ENCODE results near the gene WWOX. TPM values are rescaled to one million over a fixed set of nuclear protein-coding genes. Genes with fewer than 3 reads are reported as not detected.

Gene WWOX
- polyA plus RNA-seq, 3 donors = 36.2 to 37.9 (median 36.7) TPM

DNA sequence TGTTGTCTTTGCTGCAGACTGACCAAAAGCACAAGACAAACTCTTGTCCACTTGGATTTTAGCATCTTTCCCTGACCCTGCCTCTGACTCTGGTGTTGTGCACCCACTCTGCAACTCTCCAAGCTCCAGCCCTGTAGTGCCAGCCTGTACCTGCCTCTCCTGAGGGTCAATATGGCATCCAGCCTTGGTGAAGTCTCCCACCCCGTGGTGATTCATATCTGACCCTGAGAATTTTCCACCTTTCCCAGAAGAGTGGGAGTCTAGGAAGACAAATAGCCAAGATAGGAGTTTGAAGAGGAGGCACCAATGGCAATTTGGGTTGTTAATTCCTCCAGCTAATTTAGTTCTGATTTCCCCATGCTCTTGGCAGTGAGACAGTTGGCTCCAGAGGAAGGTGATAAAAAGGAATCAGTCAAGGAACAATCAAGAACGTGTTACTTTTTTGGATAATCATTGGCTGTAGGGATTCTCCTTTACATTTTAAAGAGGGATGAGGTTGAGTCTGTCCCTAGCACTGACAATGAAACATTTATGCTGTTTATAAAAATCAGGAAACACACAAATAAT lies 1085.1 kb downstream of the WWOX start:
- DNase-seq (ENCODE audit: extremely low read depth in 1 of 11, low read depth in 9 of 11, low spot score in 4 of 11) = no peak

DNA sequence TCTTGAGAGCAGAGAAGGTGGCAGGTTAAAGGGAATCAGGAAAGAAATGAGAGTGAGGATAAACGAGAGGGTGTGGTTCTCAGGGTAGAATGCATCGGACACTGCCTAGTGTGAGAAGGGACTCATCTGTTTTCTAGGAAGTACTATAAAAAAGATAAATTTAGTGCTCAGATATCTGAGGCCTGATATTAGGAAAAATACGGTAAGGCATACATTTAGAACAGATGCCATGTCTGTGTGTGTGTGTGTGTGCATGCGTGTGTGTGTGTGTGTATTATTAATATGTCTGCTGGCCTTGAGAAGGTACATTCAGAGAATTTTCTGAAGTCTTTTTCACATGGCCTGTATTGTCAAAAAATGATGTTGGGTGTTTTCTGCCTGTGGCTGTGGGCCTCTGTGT lies 1086.3 kb downstream of the WWOX start:
- DNase-seq (ENCODE audit: extremely low read depth in 1 of 11, low read depth in 9 of 11, low spot score in 4 of 11) = no peak

DNA sequence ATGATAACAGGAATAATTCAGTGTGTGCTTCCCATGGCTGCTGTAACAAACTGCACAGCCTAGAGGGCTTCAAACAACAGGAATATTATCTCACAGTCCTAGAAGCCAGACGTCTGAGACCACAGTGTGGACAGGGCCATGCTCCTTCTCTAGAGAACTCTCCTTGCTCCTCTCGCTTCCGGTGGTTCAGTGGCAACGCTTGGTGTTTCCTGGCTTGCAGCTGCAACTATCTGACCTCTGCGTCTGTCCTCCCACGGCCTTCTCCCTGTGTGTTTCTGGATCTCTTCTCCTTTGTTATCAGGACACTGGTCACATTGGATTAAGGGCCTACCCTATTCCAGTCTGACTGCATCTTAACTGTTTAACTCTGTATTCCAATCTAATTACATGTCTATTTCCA lies 1086.7 kb downstream of the WWOX start:
- DNase-seq (ENCODE audit: extremely low read depth in 1 of 11, low read depth in 9 of 11, low spot score in 4 of 11) = no peak

DNA sequence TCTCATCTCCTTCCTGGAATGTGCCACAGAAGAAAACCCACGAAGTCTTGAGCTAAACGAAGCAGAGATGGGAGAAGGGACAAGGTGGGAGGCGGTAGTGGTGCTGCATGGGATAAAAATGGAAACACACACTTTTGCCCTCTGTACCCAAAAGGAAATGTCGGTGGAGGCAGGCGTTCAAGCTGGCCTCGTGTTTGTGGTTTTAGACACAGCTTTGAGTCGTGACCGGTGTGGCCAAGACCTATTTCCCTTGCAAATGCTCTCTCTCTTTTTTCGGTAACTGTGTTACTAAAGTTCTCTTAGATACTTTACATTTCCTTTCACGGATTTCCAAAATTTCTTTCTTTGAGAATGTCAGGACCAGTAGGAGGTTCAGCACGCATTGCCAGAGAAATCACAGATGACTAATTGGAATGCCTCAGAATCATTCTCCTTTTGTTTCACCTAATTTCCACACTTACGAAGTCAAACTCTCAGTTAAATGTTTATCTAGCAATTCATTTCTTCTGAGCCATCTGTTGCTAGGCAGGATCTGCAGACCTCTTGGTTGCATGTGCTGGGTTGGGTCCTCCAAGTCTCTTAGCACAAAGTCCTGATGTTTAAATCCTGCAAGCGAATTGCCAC lies 1088.8 kb downstream of the WWOX start:
- DNase-seq (ENCODE audit: extremely low read depth in 1 of 11, low read depth in 9 of 11, low spot score in 4 of 11) = no peak

DNA sequence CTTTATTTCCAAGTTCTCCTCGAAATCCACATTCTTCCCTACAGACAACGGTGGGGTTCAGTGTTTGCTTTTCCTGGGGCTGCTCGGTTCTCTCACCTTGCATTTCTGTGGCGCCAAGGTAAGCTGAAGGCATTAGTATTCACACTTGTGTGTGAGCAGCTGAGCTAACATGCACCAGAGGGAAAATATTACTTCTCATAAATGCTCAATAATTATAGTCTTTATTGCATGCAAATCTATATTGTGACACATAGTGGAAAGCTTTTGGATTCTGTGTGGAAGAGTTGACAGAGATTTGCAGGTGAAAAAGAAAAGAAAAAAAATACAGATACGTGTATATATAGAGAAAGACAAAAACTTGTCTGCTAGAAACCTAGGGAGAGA lies 1089.3 kb downstream of the WWOX start:
- no peak for DNase-seq (ENCODE audit: extremely low read depth in 1 of 11, low read depth in 9 of 11, low spot score in 4 of 11)

DNA sequence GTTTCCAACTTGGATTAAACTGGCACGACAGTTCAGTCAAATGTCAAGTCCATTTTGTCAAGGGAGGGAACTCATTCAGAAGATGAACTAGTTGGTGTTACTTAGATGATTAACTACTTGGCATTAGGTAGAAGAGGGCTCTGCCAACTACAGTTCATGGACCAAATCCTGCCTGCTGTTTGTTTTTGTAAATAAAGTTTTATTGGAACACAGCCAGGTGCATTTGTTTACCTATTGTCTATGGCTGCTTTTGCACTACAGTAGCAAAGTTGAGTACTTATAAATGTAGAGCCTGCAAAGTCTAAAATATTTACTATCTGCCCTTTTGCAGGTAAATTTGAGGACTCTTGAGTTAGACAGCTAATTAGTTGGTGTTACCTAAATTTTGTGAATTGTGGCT lies 1091.1 kb downstream of the WWOX start:
- no peak for DNase-seq (ENCODE audit: extremely low read depth in 1 of 11, low read depth in 9 of 11, low spot score in 4 of 11)

DNA sequence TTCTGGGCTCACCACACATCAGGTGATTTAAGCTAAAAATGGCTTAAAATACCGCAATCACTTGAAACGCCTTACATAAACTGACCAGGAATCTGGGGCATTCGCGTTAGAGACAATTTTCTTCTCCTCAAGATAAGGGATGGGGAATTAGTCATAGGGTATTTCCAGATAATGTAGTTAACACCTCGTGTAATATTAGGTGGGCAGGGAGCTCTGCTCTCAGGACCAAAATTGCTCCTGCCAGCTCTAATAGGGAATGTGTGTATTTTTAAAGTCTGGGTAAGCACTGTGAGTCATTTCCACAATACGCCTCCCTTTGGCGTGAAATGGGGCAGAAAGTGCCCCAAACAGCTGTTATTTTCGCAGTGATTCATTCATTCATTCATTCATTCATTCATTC lies 1092.5 kb downstream of the WWOX start:
- no peak for DNase-seq (ENCODE audit: extremely low read depth in 1 of 11, low read depth in 9 of 11, low spot score in 4 of 11)

DNA sequence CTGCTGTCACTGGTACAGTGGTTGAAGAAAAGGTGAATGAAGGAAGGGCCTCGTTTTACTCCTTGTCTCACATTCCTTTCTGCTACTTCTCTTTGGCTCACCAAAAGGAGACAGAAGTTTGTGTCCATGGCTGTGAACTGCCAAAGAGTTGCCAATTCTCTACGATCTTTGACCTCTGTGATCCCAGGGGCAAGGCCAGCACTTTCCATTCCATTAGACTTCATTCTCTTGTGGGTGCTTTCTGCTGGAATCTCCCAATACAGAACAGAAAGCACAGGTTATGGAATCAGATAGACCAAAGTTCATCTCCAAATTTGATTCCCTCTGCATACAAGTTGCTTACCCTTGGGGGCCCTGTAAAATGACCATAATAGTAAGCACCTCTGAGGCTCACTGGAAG lies 1093.5 kb downstream of the WWOX start:
- no peak for DNase-seq (ENCODE audit: extremely low read depth in 1 of 11, low read depth in 9 of 11, low spot score in 4 of 11)

DNA sequence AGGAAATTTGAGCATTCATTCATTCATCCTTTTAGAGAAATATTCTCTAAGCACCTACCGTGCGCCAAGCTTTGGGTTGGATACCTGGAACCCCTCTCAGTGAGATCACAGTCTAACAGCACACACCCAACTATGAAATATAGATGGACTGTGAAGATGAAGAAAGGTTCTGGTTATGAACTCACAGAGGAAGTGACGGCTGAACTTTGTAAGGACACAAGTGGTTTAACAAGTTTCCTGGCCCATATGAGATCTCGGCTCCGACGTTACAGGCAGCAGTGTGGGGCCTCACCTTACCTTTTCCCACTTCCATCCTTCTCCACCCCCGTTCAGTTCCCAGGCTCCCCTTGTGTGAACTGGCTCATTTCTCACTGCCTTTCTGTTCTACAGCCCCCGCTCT lies 1094.8 kb downstream of the WWOX start:
- no peak for DNase-seq (ENCODE audit: extremely low read depth in 1 of 11, low read depth in 9 of 11, low spot score in 4 of 11)

DNA sequence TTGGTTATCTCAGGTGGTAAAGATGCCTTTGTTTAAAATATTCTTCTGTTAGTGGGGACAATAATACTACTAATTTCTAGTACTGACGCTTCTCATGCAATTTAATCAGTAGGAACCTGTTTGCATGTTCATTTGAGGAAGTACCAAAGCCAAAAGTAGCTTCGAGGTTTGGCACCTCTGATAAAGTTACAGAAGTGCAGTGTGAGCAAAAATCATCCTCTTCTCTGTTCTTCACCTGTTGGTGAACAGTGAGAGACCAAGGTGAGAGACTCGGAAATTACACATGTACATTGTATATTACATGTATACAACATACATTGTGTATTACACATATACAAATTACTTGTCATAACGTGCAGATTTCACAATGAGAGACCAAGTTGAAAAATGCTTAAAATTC lies 1096.5 kb downstream of the WWOX start:
- DNase-seq (ENCODE audit: extremely low read depth in 1 of 11, low read depth in 9 of 11, low spot score in 4 of 11) = no peak

DNA sequence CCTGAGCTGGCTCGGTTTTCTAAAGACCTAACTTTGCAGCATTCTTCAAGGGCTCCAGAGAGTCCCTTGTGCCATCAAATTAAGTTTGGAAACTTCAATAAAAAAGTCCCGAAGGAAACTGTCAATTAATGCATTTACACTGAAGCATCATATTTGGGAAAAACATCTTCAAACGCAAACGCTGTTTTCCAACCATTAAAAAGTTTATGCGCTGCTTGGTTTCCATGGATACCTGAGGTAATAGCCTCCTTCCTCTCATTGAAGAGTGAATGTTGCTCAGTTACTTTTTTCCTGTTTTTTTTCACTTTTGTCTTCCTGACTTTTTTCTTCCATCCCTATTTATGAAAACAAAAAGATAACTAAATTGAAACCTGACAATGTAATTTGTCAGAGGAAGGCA lies 1102.0 kb downstream of the WWOX start:
- DNase-seq (ENCODE audit: extremely low read depth in 1 of 11, low read depth in 9 of 11, low spot score in 4 of 11) = no peak

DNA sequence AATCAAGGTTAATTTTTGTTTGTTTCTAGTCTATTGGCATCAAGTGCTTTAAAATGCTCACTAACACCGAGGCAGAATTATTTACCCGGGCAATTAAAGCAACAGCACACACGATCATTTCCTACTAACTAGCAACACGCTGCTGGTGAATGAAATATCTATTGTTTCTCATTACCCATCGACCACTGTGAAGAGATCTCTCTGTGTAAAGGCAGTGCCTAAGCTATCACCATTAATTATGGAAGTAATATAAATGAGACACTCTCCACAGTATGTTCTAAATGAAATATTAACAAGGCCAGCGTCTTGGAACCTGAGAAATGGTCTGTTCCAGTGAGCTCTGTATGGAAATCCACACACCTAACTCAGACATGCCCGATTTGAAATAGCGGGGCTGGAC lies 1103.5 kb downstream of the WWOX start:
- DNase-seq (ENCODE audit: extremely low read depth in 1 of 11, low read depth in 9 of 11, low spot score in 4 of 11) = no peak

DNA sequence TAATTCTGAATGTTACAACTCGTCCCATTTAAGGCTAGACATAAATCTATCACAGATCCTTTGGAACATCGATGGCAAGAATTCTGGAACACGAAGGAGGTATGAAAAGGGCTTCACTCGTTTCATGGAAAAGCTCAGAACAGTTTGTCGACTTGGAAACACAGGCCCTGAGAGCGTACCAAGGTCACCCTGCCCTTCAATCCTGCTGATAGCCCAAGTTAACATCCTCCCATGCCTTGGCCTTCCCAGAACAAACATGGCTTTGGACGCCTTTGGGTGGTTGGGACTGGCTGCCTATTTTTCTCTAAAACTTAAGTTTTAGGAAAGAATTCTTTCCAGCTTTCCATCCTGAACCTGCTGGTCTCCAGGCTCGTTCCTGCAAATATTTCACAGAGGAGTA lies 1105.0 kb downstream of the WWOX start:
- DNase-seq (ENCODE audit: extremely low read depth in 1 of 11, low read depth in 9 of 11, low spot score in 4 of 11) = no peak

DNA sequence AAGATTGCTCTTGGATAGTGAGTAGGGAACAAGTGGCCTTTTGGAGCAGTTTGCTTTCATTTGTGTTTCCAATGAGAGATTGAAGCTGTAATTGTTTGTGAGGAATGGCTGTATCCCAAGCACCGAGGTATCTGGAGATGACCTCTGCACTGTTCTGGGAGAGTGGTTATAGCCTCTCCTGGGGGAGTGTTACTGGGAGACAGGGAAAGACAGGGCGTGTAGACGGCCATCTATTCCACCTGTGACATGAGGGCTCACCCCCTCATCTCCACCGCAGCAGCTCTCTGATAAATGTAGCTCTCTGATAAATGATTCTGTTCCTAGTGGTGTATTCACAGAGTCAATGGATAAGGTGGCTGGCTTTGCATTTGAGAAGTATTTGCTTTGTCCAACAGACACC lies 1107.4 kb downstream of the WWOX start:
- no peak for DNase-seq (ENCODE audit: extremely low read depth in 1 of 11, low read depth in 9 of 11, low spot score in 4 of 11)

DNA sequence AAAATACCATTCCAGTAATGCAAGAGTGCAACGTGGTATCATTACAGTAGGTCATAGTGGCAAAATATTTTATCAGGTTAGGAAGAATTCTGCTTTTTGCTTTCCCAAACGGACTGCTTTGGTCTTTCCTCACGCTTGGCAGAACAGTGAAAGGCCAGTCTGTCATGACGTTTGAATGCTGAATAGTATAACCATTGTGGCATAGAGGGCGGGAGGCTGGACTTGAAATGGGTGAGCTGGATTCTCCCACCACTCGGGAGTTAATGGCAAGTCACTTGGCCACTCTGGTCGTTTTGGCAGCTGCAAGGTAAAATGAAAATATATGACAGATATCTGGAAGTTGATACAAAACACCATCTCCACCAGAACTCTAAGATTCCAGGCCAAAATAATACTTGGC lies 1109.9 kb downstream of the WWOX start:
- DNase-seq (ENCODE audit: extremely low read depth in 1 of 11, low read depth in 9 of 11, low spot score in 4 of 11) = no peak

DNA sequence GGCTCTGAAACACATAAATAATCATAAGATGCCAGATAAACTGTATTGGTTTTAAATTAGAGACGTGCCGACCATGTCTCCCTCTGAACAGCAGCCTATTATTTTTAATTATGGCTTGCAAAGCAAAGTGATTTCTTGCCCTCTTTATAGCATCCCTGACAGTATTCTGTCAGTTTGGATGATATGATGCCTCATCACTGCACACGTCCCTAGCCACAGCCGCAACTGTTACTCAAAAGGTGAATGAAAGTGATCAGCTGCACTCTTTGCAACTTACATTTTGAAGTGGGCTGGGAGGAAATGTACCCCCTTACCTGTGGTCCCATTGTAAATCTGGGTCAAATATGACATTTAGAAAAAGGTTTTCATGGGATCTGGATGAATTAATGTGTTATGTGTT lies 1111.2 kb downstream of the WWOX start:
- no peak for DNase-seq (ENCODE audit: extremely low read depth in 1 of 11, low read depth in 9 of 11, low spot score in 4 of 11)

DNA sequence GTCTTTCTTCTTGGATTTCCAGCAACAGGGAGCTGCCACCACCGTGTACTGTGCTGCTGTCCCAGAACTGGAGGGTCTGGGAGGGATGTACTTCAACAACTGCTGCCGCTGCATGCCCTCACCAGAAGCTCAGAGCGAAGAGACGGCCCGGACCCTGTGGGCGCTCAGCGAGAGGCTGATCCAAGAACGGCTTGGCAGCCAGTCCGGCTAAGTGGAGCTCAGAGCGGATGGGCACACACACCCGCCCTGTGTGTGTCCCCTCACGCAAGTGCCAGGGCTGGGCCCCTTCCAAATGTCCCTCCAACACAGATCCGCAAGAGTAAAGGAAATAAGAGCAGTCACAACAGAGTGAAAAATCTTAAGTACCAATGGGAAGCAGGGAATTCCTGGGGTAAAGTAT lies 1112.1 kb downstream of the WWOX start:
- DNase-seq (ENCODE audit: extremely low read depth in 1 of 11, low read depth in 9 of 11, low spot score in 4 of 11) = no peak

DNA sequence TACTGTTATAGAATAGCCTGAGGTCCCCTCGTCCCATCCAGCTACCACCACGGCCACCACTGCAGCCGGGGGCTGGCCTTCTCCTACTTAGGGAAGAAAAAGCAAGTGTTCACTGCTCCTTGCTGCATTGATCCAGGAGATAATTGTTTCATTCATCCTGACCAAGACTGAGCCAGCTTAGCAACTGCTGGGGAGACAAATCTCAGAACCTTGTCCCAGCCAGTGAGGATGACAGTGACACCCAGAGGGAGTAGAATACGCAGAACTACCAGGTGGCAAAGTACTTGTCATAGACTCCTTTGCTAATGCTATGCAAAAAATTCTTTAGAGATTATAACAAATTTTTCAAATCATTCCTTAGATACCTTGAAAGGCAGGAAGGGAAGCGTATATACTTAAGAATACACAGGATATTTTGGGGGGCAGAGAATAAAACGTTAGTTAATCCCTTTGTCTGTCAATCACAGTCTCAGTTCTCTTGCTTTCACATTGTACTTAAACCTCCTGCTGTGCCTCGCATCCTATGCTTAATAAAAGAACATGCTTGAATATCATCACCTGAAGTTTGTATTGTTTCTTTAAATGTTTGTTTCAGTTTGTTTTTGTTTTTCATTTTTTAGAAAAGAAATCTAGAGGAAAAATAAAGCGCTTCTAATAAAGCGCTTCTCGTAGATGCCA lies 1112.8 kb downstream of the WWOX start:
- no peak for DNase-seq (ENCODE audit: extremely low read depth in 1 of 11, low read depth in 9 of 11, low spot score in 4 of 11)

DNA sequence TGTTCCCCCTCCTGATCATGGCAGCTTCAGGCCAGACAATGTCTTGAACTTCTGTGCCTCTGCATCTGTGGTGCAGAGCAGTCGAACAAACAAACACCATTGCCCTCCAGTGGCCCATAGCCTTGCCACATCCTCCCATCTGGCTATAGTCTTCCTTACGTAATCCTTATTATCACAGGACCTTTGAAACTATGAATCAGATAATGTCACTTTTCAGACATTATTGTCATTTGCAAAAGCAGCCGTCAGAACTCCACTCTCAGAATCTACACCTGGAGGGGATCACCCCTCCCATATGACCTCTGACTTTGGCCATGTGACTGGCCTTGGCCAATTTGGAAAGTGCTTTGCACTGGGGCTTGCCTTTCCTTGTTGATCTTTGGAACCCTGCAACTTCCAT lies 1113.8 kb downstream of the WWOX start:
- DNase-seq (ENCODE audit: extremely low read depth in 1 of 11, low read depth in 9 of 11, low spot score in 4 of 11) = no peak

DNA sequence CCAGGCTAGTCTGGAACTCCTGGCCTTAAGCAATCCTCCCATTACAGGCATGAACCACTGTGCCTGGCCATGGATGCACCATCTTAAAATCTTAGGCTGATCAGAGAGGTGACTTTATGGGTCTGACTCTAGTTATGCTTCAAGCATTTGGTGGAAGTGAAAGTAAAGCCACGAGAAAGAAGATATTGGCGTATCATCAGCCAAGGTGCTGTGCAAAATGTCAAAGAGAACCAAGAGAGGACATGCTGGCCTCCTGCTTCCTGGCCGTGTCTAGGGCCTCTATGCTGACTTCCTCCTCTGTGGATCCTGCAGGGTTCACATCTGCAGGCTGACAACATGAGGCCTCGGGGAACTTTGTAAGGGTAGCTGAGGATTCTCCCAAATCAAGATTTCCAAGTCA lies 1115.8 kb downstream of the WWOX start:
- no peak for DNase-seq (ENCODE audit: extremely low read depth in 1 of 11, low read depth in 9 of 11, low spot score in 4 of 11)

DNA sequence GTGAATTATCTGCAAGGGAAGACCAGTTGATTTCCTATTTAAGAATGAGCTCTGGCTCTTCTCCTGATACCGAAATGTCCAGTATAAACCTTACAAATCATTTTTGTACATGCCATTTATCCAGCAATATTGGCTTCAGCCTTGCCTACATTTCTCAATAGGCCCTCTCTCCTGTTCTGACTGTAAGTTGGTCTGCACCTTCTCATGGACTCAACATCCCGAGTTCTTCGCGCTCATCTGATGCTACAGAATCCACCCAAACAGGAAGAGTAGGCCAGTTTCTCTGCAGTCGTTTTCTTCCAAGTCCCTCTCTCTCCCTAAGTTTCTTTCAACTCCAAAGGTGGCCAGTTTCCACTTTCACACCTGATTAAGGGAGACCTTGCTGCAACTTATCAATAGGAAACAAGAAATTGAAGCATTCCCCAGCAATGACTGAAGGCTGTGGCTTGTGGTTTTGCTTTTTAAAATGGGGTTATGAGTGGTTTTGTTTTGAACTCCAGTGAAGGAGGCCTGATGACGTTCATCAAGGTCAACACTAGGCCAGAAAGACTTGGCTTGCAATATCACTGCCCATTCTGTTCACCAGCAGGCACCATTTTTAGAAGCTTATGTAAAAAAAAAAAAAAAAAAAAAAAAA lies 1118.0 kb downstream of the WWOX start:
- DNase-seq (ENCODE audit: extremely low read depth in 1 of 11, low read depth in 9 of 11, low spot score in 4 of 11) = no peak
